ENCODE data around the gene RENBP.
A peak's percentile ranks its signal among the peaks of the same experiment; 100 is the strongest.

RENBP gene

DNA sequence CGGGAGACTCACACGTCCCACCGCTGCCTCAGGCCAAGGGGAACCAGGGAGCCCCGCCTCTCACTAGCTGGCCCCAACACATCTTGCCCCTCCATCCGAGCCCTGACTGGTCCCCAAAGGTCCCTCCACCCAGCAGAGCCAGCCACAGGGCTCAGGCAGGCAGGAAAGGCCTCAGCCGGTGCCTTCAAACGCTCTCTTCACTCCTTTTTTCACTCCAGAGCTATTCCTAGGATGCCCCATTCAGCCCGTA is 16.8 kb downstream of the RENBP start:
- H3K36me3 ChIP-seq (ENCODE audit: control insufficient read depth in 4 of 4, insufficient read depth in 4 of 4, low read length in 3 of 4): peaks cover 0 to 33% (median 17%) of the 10 kb centered on the region in 4 experiments
- CTCF ChIA-PET: interaction anchor here (19.1 kb wide), 1 partner anchor 17 kb away, joined by 482 read pairs; the partner anchor contains the start of gene RENBP
- no peak for DNase-seq
- peaks cover 0 to 12% (median 0%) of the 10 kb centered on the region in 5 experiments for H3K27me3 ChIP-seq (replicated peaks in 2 of 5; ENCODE audit: control insufficient read depth in 4 of 5, insufficient read depth in 5 of 5, low read length in 4 of 5)
- 23% methylated on average over 8 of the region's 8 CpGs for WGBS (ENCODE audit: insufficient coverage)
- POLR2A ChIA-PET: interaction anchor here (1.4 to 3.0 kb wide), 5 partner anchors 11 to 44 kb away, joined by 4 to 20 read pairs (median 8); partner anchors contain the start of gene HCFC1
- H3K27ac ChIP-seq (ENCODE audit: insufficient read depth in 1 of 2, low read depth in 1 of 2, low read length in 2 of 2, poor library complexity in 1 of 2, severe bottlenecking in 2 of 2): peak overlapping the region; percentile 86 to 93
- H3K9me3 ChIP-seq (ENCODE audit: control extremely low read depth in 1 of 5, control insufficient read depth in 4 of 5, insufficient read depth in 2 of 5, low read depth in 1 of 5, low read length in 4 of 5): no peaks in the 10 kb centered on the region
- peaks cover 6 to 70% (median 57%) of the 10 kb centered on the region in 4 experiments for H3K4me1 ChIP-seq (ENCODE audit: control extremely low read depth in 1 of 4, control insufficient read depth in 4 of 4, insufficient read depth in 4 of 4, low read length in 3 of 4)
- H3K4me3 ChIP-seq (ENCODE audit: control insufficient read depth in 1 of 7, extremely low read depth in 1 of 7, insufficient read depth in 4 of 7, low read depth in 2 of 7, low read length in 6 of 7): peak overlapping the region; percentile 67 to 84 (median 72)

DNA sequence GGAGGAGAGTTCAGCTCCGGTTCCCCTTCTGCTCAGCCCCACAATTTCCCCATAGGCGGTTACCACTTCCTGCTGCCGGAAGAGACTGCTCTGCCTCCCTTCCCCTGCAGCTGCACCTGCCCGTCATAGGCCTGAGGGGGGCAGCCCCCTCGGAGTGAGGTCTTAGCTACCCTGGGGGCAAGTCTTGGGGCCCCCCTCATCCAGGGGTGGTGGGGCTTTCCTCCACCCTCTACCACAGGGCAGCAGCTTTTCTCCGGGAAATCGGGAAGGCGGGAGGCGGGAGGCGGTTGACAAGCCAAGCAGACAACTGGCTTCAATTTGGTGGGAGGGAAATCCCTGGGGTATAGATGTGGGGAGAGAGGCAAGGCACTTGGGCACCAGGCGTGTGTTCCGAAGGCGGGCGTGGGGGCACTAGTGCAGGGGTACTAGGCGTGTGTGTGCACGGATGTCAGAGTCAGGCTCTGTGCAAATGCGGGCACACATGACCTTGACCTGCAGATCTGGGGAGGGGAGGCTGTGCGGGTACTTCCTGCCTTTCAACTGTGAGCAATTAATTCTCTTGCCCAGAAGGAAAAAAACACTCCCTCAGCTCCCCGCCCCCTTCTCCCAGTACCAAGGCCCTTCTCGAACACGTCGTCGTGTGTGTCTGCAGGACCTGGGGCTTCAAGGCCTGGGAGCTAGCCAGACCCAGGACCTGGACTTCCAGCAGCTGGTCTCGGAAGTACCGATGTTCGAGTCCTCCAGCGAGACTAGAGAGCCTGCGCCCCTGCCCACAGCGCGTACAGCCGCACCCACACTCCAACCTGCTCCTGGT is 17.4 kb downstream of the RENBP start:
- CTCF ChIA-PET: interaction anchor here (0.8 to 19.1 kb wide), 4 partner anchors 18 to 201 kb away, joined by 3 to 482 read pairs (median 10); partner anchors contain the start of genes HCFC1 and RENBP
- DNase-seq: peak; percentile 90 to 98 (median 97)

DNA sequence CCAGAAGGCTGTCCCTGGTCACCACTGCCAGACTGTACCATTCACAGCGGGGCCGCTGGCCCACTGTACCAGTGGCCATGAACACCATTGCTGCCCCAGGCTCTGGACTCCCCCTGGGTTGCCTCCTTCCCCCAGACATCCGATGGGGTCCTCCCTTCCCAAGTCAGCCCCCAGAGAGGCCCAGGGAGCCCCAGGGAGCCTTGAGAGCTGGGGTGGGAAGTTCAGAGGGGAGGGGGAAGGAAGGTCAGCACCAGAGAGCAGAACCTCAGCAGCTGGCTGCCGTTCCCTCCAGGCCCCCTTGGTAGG is 17.9 kb downstream of the RENBP start:
- H3K9me3 ChIP-seq (ENCODE audit: control extremely low read depth in 1 of 5, control insufficient read depth in 4 of 5, insufficient read depth in 2 of 5, low read depth in 1 of 5, low read length in 4 of 5): no peaks in the 10 kb centered on the region
- H3K4me1 ChIP-seq (ENCODE audit: control extremely low read depth in 1 of 4, control insufficient read depth in 4 of 4, insufficient read depth in 4 of 4, low read length in 3 of 4): peaks cover 9 to 81% (median 67%) of the 10 kb centered on the region in 4 experiments
- peaks cover 0 to 20% (median 0%) of the 10 kb centered on the region in 5 experiments for H3K27me3 ChIP-seq (replicated peaks in 2 of 5; ENCODE audit: control insufficient read depth in 4 of 5, insufficient read depth in 5 of 5, low read length in 4 of 5)
- CTCF ChIA-PET: interaction anchor here (0.8 to 19.1 kb wide), 4 partner anchors 18 to 201 kb away, joined by 3 to 482 read pairs (median 10); partner anchors contain the start of genes HCFC1 and RENBP
- peaks cover 0 to 26% (median 14%) of the 10 kb centered on the region in 4 experiments for H3K36me3 ChIP-seq (ENCODE audit: control insufficient read depth in 4 of 4, insufficient read depth in 4 of 4, low read length in 3 of 4)
- 5% methylated on average over 3 of the region's 4 CpGs for WGBS (ENCODE audit: insufficient coverage)
- peak overlapping the region; percentile 58 to 93 for H3K27ac ChIP-seq (ENCODE audit: insufficient read depth in 1 of 2, low read depth in 1 of 2, low read length in 2 of 2, poor library complexity in 1 of 2, severe bottlenecking in 2 of 2)
- peak overlapping the region; percentile 3 to 82 (median 72) for H3K4me3 ChIP-seq (ENCODE audit: control insufficient read depth in 1 of 7, extremely low read depth in 1 of 7, insufficient read depth in 4 of 7, low read depth in 2 of 7, low read length in 6 of 7)
- DNase-seq: no peak
- POLR2A ChIA-PET: interaction anchor here (0.5 to 3.2 kb wide), 9 partner anchors 9 to 628 kb away, joined by 3 to 20 read pairs (median 5); partner anchors contain the start of genes HCFC1 and NAA10

More for the DNA sequence above, 17.4 kb downstream of the RENBP start:
- no peaks in the 10 kb centered on the region for H3K9me3 ChIP-seq (ENCODE audit: control extremely low read depth in 1 of 5, control insufficient read depth in 4 of 5, insufficient read depth in 2 of 5, low read depth in 1 of 5, low read length in 4 of 5)
- peak overlapping the region; percentile 67 to 84 (median 72) for H3K4me3 ChIP-seq (ENCODE audit: control insufficient read depth in 1 of 7, extremely low read depth in 1 of 7, insufficient read depth in 4 of 7, low read depth in 2 of 7, low read length in 6 of 7)
- peaks cover 9 to 75% (median 61%) of the 10 kb centered on the region in 4 experiments for H3K4me1 ChIP-seq (ENCODE audit: control extremely low read depth in 1 of 4, control insufficient read depth in 4 of 4, insufficient read depth in 4 of 4, low read length in 3 of 4)
- 33% methylated on average over 18 of the region's 31 CpGs for WGBS (ENCODE audit: insufficient coverage)
- H3K27me3 ChIP-seq (replicated peaks in 2 of 5; ENCODE audit: control insufficient read depth in 4 of 5, insufficient read depth in 5 of 5, low read length in 4 of 5): peaks cover 0 to 15% (median 0%) of the 10 kb centered on the region in 5 experiments
- H3K27ac ChIP-seq (ENCODE audit: insufficient read depth in 1 of 2, low read depth in 1 of 2, low read length in 2 of 2, poor library complexity in 1 of 2, severe bottlenecking in 2 of 2): peak overlapping the region; percentile 86 to 93
- POLR2A ChIA-PET: interaction anchor here (0.5 to 3.0 kb wide), 9 partner anchors 8 to 628 kb away, joined by 3 to 20 read pairs (median 5); partner anchors contain the start of genes HCFC1 and NAA10
- peaks cover 0 to 29% (median 15%) of the 10 kb centered on the region in 4 experiments for H3K36me3 ChIP-seq (ENCODE audit: control insufficient read depth in 4 of 4, insufficient read depth in 4 of 4, low read length in 3 of 4)

DNA sequence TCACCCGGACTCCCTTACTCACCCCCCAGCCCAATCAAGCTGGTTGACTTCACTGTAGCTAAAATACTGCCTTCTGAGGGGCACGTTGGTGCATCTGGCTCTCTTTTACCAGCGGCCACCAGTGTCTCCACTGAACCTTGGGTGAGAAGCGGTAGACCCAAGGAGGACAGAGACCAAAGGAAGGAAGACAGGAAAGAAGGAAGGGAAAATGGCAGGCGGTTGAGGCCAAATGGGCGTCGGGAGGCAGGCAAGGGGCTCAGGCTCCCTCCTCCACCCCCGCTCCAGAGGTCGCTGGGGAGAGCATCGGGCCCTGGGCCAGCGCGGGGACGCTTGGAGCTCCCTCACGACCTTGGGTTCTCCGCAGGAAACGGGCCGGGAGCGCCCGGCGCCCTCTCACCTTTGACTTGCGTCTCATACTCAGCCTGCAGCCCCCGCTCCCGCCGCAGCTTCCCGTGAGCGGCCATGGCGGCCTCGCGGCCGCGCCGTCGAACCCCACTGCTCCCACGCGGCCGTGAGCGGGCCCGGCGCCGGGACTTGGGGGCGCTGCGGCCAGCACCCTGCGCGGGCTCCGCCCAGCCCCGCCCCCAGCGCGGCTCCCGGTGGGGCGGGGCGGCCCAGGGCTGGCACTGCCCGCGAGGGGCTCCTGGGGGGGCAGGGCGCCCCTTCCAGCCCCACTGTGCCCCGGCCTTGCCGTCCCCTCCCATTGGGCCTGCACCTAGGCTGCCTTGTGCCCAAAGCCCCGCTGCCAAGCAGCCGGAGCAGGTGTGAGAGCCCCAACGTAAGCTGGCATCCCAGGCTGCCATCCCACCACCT is 18.5 kb downstream of the RENBP start, which contains the start of gene ARHGAP4:
Gene ARHGAP4 (minus strand): TSS at position 526 of the 813 bp plus-strand sequence. CDS start 62 bp downstream, at position 464.
- Histone ChIP-seq H3K9me3 (ENCODE audit: control extremely low read depth in 1 of 5, control insufficient read depth in 4 of 5, insufficient read depth in 2 of 5, low read depth in 1 of 5, low read length in 4 of 5) (no peaks in the 10 kb centered on the region), H3K27me3 (replicated peaks in 2 of 5; ENCODE audit: control insufficient read depth in 4 of 5, insufficient read depth in 5 of 5, low read length in 4 of 5) (peaks cover 0 to 21% (median 0%) of the 10 kb centered on the region in 5 experiments), H3K36me3 (ENCODE audit: control insufficient read depth in 4 of 4, insufficient read depth in 4 of 4, low read length in 3 of 4) (peaks cover 0 to 23% (median 11%) of the 10 kb centered on the region in 4 experiments), H3K4me3 (ENCODE audit: control insufficient read depth in 1 of 7, extremely low read depth in 1 of 7, insufficient read depth in 4 of 7, low read depth in 2 of 7, low read length in 6 of 7) (peak within 1 kb of the TSS; percentile 43 to 84 (median 74)), H3K4me1 (ENCODE audit: control extremely low read depth in 1 of 4, control insufficient read depth in 4 of 4, insufficient read depth in 4 of 4, low read length in 3 of 4) (peaks cover 9 to 81% (median 69%) of the 10 kb centered on the region in 4 experiments), H3K27ac (ENCODE audit: insufficient read depth in 1 of 2, low read depth in 1 of 2, low read length in 2 of 2, poor library complexity in 1 of 2, severe bottlenecking in 2 of 2) (peak within 1 kb of the TSS; percentile 86 to 93)
- DNase-seq: peak in 2 of 3 donors; percentile 58 to 64
- CTCF ChIA-PET: interaction anchor here (0.8 to 19.1 kb wide), 9 partner anchors 7 to 200 kb away, joined by 3 to 482 read pairs (median 5); partner anchors contain the start of genes HCFC1 and RENBP
- POLR2A ChIA-PET: interaction anchor here (0.5 to 3.2 kb wide), 9 partner anchors 9 to 629 kb away, joined by 3 to 20 read pairs (median 4); partner anchors contain the start of genes HCFC1 and NAA10
- WGBS (ENCODE audit: insufficient coverage): 24% methylated on average over 59 of the region's 59 CpGs

DNA sequence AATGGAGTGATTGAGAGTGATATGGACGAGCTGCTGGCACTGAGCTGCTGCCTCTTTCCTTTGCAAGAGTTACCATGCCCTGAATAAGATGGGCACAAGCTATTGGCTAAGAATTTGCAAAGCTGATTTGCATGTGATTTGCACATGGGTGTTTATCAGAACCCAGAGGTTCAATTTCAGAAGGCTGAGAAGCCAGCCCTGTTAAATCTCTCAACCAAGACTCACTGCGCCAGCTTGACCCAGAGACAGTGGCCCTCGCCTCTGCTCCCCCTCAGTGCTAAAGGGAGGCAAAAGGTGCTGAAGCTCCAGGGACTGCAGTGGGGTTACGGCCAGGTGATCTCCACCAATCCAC is 19.1 kb downstream of the RENBP start:
- ChIA-PET POLR2A (interaction anchor here (1.0 to 3.2 kb wide), 5 partner anchors 13 to 47 kb away, joined by 3 to 20 read pairs (median 3); partner anchors contain the start of gene HCFC1), CTCF (interaction anchor here (0.8 to 19.1 kb wide), 10 partner anchors 8 to 162 kb away, joined by 3 to 482 read pairs (median 4); partner anchors contain the start of genes HCFC1 and RENBP)
- H3K4me1 ChIP-seq (ENCODE audit: control extremely low read depth in 1 of 4, control insufficient read depth in 4 of 4, insufficient read depth in 4 of 4, low read length in 3 of 4): peaks cover 9 to 78% (median 69%) of the 10 kb centered on the region in 4 experiments
- peaks cover 0 to 25% (median 10%) of the 10 kb centered on the region in 4 experiments for H3K36me3 ChIP-seq (ENCODE audit: control insufficient read depth in 4 of 4, insufficient read depth in 4 of 4, low read length in 3 of 4)
- peak overlapping the region in 1 of 2 experiments; percentile 79 for H3K27ac ChIP-seq (ENCODE audit: insufficient read depth in 1 of 2, low read depth in 1 of 2, low read length in 2 of 2, poor library complexity in 1 of 2, severe bottlenecking in 2 of 2)
- peaks cover 0 to 22% (median 0%) of the 10 kb centered on the region in 5 experiments for H3K27me3 ChIP-seq (replicated peaks in 2 of 5; ENCODE audit: control insufficient read depth in 4 of 5, insufficient read depth in 5 of 5, low read length in 4 of 5)
- DNase-seq: no peak
- peak overlapping the region; percentile 43 to 82 (median 72) for H3K4me3 ChIP-seq (ENCODE audit: control insufficient read depth in 1 of 7, extremely low read depth in 1 of 7, insufficient read depth in 4 of 7, low read depth in 2 of 7, low read length in 6 of 7)
- no peaks in the 10 kb centered on the region for H3K9me3 ChIP-seq (ENCODE audit: control extremely low read depth in 1 of 5, control insufficient read depth in 4 of 5, insufficient read depth in 2 of 5, low read depth in 1 of 5, low read length in 4 of 5)
- WGBS (ENCODE audit: insufficient coverage): 52% methylated on average over 3 of the region's 4 CpGs

DNA sequence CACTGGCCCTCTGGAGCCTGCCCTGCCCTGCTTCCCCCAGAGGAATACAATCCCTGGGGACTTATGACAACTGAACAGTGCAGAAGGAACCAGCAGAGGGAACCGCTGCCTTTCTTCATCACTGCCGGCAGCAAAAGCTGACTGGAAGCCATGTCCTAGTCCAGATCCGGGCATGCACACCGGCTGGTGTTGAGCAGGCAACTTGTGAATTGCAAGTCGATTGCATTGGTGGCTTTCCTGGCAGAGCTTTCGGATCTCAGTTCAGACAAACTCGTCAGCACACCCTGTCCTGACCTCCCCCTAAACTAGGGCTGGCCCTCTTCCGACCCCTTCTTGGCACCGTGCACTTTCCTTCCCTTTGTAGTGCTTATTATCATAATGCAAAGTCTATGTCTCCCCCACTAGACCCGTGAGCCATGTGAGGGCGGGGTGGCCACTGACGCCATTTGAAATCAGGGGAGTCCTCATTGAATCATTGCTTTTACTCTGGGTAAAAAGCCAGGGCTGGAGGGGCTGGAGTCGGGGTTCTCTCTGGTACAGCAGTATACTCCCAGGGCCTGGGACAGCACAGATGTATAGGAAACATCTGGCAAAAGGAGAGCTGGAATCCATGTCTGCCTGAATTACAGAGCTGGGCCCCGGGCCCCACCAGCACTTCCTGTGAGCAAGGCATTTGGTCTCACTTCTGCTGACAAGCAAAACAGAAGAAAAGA is 20.1 kb downstream of the RENBP start:
- ChIA-PET CTCF (interaction anchor here (1.0 to 19.1 kb wide), 13 partner anchors 9 to 162 kb away, joined by 3 to 482 read pairs (median 5); partner anchors contain the start of genes HCFC1 and RENBP), POLR2A (interaction anchor here (1.1 to 3.2 kb wide), 3 partner anchors 11 to 23 kb away, joined by 3 to 20 read pairs (median 3); no protein-coding TSS in a partner anchor)
- Histone ChIP-seq H3K36me3 (ENCODE audit: control insufficient read depth in 4 of 4, insufficient read depth in 4 of 4, low read length in 3 of 4) (peaks cover 0 to 23% (median 10%) of the 10 kb centered on the region in 4 experiments), H3K4me1 (ENCODE audit: control extremely low read depth in 1 of 4, control insufficient read depth in 4 of 4, insufficient read depth in 4 of 4, low read length in 3 of 4) (peaks cover 9 to 70% (median 66%) of the 10 kb centered on the region in 4 experiments), H3K27me3 (replicated peaks in 2 of 5; ENCODE audit: control insufficient read depth in 4 of 5, insufficient read depth in 5 of 5, low read length in 4 of 5) (peaks cover 0 to 18% (median 0%) of the 10 kb centered on the region in 5 experiments), H3K9me3 (ENCODE audit: control extremely low read depth in 1 of 5, control insufficient read depth in 4 of 5, insufficient read depth in 2 of 5, low read depth in 1 of 5, low read length in 4 of 5) (no peaks in the 10 kb centered on the region), H3K27ac (ENCODE audit: insufficient read depth in 1 of 2, low read depth in 1 of 2, low read length in 2 of 2, poor library complexity in 1 of 2, severe bottlenecking in 2 of 2) (peak overlapping the region in 1 of 2 experiments; percentile 79), H3K4me3 (ENCODE audit: control insufficient read depth in 1 of 7, extremely low read depth in 1 of 7, insufficient read depth in 4 of 7, low read depth in 2 of 7, low read length in 6 of 7) (peak overlapping the region in 6 of 7 experiments; percentile 64 to 82 (median 72))
- DNase-seq: peak in 2 of 3 donors; percentile 74 to 77
- 33% methylated on average over 13 of the region's 14 CpGs for WGBS (ENCODE audit: insufficient coverage)
